Middle frontal gyrus (tissue), 1 donor: ENCODE data around the gene ARID1B.
A peak's percentile ranks its signal among the peaks of the same experiment; 100 is the strongest.
"Not testable (repeated sequence)": the region's sequence is repeated elsewhere in the genome, so short reads cannot be mapped to it uniquely, and the experiment has no call there.

Source experiments
- DNase-seq: peaks from one replicate; pipeline ENCODE4 v3.0.0-alpha.2; 2015; ENCODE audit warnings: low spot score; ENCODE audit errors: extremely low spot score

Gene ARID1B

DNA sequence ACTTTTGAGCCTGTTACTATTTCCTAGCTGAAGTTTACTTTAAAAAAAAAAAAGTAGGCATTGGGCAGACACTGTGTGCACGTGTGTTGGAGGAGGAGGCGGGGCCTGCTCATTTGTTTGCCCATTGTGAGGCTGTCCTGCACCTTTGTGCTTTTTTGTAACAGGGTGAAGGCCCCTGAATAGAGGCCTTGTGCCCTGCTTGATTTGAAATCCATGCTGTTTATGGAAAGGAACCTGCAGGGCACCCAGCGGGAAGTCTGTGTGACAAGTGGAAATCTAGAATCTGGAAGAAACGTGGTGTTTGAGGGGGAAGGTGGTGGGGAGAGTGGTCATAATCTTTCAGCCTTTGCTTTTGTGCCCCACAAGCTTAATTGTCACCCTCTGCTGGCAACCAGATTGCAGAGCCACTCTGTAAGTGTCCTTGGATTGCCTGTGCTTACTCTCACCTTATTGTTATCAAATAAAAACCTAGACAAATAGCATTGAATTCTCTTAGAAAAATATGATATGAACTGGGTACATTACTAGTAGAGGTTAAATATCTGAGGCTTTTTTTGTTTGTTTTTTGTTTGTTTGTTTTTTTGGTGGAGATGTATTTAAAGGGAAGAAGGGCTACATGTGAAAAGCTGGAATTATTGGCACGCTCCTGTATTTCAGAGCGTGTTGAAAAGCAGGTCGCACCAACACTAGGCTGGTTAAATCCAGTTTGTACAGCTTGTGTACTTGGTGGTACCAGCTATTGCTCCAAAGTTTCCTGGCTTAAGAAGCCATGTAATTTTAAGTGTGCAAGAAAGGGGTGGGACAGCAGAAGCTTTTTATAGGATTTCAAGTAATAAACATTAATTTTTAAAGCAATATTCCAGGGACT, 156.3 kb downstream of the ARID1B start:
- no peak for DNase-seq

DNA sequence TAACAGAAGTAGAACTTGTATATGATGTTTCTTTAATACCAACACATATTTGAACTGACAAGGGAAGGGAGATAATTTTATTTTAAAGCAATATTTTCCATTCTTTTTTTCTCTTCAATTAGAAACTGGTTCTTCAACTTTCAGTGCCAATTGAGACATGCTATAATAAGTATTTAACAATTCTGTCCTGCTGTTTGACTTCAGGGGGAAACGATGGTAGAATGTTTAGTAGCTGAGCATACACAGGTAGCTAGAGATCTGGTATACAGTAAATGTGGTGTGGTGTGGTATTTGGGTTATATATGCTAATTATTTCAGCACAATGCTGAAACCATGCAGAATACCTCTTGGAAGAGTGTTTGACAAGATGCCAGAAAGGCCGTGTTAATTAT, 156.9 kb downstream of the ARID1B start:
- DNase-seq = no peak

DNA sequence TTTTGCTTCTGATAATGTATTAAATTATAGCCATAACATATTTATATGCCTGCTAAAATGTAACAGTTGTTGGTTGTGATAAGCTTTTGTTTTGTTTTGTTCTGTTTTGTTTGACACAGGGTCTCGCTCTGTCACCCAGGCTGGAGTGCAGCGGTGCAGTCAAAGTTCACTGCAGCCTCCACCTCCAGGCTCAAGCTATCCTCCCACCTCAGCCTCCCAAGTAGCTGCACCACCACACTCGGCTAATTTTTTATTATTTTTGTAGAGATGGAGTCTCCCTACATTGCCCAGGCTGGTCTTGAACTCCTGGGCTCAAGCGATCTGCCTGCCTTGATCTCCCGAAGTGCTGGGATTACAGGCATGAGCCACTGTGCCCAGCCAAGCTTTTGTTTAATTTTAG, 157.8 kb downstream of the ARID1B start:
- DNase-seq = no peak

DNA sequence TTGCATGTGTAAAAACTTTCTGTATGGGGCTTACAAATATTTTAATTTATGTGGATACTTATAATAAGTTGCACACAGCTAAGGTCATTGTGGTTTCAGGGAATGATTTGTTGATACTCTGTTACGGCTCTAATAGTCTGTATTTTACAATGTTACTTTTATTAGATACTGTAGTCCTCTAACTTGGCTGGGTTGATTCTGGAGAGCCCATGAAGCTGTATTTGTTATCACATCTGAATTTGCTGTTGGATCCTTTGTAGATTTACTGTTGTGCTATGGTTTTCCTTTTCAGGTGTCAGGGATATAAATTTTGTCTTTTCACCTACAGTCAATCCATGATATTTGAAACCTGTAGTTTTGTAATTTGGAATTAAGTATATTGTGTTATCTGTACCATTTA, 161.0 kb downstream of the ARID1B start:
- DNase-seq = no peak

DNA sequence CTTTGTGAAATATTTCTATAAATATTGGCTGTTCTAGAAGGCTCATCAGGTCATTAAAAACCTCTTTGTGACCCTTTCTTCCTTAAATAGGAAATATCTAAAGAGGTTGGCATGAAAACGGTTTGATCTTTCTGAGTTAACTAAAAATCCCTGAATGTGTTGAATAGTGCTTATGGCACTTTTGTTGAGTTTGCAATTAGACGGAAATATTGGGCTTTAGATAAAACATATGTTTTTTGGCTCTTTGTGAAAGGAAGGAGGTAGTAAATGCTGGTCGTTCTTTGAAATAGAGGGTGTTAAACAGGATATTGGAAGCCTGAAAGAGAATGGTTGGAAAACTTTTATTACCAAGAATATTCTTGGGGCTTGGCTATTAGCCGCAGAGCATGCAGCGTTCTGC, 163.0 kb downstream of the ARID1B start:
- DNase-seq = no peak

DNA sequence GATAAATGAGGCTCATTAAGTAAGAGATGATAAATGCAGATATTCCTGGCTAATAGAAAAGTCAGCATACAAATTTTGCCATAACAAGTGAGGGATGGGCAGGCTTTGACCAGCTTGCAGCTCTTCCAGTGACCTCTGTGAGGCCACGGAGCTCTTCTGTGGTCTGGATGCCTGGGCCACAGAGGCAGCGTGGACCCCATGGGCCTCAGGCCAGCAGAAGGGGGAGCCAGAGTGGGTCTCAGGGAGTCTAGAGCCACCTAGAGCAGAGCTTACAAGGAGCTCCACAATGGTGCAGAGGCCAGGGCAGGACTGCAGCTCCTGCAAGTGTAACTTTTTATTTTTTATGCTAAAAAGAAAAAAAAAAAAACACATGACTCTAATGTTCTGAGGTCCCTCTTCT, 165.1 kb downstream of the ARID1B start:
- no peak for DNase-seq

DNA sequence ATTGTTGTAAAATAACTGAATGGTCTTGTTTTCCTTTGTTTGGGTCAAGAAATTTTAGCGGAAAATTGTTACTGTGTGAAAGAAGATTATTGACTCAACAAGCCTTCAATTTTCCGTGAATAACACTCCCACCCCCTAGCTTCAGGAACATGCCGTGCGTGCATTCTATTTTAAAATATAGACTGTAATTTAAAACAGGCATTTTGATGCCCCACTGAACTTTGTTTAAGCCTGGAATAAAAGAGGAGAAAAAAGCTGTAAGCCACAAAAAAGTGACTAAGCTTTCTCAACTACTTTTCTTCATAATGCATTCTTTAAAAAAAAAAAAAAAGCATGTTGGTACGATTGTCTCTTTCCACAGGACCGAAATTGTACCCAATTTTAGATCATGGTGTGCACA, 166.0 kb downstream of the ARID1B start:
- DNase-seq = no peak

DNA sequence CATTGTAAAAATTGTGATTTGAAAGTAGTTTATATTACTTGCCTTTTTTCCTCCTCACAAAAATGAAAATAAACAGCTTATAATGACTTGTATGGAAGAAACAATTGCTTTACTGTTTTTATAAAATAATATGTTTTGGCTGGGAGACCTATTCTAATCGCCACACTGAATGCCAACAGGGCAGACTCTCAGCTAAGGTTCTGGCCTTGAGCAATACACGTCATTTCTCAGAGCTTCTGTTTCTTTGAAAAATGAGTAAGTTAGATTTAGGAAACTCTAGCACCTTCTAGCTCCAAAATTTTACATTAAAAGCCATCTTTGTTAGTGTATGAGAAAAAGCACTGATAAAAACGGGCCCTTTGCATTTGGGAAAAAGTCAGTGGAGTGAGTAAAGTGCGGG, 166.6 kb downstream of the ARID1B start:
- no peak for DNase-seq

DNA sequence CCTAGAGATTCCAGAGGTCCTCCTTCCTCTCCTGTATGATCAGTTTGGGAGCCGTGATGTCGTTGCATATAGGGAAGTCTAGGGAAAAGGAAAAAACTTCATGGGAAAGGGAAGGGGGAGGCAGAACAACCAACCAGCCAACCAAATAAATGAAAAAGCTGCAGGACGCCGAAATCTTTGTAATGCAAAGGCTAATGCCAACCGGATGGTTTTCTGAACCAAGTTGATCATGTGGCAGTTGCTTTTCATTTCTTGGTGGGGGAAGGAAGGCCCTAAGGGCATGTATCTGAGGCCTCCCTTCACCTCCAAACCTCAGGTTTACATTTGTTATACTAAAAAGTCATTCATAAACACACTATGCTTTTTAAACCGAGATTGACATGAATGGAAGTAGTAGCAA, 167.2 kb downstream of the ARID1B start:
- no peak for DNase-seq

DNA sequence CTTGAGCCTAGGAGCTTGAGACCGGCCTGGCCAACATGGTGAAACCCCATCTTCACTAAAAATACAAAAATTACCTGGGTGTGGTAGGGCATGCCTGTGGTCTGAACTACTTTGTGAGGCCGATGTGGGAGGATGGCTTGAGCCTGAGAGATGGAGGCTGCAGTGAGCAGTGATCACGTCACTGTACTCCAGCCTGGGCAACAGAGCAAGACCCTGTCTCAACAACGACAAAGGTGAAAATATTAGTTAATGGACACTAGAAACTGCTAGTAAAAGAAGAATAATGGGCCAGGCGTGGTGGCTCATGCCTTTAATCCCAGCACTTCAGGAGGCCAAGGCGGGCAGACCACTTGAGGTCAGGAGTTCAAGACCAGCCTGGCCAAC, 168.6 kb downstream of the ARID1B start:
- not testable (repeated sequence) for DNase-seq

DNA sequence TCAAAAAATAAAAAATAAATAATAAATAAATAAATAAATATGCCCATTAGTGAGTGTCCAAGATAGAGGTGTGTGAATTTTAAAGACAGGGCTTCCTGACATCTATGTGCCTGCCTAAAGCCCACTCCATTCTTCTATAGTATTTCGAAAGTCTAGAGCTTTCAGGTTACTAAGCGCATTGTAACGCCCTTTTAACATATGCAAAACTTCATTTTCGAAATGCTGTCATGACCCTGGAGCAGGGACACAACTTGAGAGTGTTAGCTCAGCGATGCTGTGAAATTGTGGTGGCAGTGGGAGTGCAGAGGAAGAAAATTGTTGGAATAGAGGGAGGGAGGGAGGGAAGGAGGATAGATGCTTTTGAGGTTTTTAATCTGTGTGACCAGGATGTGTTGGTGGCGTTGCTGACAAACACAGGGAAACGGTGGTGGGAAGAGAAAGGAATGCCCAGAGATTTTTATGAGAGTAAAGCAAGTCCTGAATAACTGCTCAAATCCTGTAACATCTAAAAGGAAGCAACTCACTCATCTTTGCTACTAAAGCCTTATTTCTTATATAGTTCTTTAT, 169.3 kb downstream of the ARID1B start:
- DNase-seq = no peak

DNA sequence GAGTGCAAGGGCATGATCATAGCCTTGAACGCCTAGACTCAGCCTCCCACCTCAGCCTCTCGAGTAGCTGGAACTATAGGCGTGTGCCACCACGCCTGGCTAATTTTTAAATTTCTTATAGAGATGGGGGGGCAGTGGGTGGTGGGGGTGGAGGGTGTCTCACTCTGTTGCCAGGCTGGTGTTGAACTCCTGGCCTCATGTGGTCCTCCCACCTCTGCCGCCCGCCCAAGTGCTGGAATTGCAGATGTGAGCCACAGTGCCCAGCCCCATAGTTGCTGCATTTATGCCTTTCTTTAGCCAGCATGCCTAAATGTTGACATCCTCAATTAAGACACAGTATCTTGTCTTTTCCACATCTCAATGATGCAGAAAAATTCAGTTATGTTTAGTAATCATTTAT, 171.1 kb downstream of the ARID1B start:
- no peak for DNase-seq

DNA sequence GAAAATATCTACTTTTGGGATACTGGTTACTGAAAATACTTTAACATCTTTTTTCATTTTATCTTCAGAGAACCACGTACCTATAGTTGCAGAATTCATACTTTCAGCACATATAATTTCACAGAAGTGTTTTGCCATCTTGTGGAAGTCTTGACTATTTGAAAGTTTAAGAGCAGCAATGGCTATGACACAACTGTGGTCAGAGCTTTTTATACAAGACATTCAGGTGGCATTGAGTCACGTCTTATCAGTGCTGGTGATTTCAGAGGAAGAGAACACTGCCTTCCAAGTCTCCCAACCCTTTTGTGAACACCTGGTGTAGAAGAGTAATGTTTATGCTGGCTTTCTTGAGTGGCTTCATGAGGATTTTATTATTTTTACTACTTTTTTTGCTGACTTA, 171.6 kb downstream of the ARID1B start:
- DNase-seq = no peak

DNA sequence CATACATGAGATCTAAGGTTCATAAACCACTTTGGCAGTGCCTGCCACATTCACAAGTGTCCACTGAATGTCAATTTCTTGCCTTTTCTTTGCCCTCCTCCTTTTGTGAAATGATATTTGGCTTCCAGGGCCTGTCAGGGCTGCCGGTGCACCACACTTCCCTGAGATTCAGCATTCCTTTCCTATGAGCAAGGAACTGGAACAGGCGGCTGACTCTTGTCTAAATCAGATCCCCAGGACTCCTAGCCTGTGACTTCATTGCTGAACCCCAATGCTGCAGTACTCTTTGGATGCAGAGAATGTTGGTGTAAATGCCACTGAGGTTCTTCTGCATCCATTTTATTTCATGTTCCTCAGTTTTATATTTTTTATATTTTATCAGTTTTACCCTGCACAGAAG, 172.2 kb downstream of the ARID1B start:
- no peak for DNase-seq

DNA sequence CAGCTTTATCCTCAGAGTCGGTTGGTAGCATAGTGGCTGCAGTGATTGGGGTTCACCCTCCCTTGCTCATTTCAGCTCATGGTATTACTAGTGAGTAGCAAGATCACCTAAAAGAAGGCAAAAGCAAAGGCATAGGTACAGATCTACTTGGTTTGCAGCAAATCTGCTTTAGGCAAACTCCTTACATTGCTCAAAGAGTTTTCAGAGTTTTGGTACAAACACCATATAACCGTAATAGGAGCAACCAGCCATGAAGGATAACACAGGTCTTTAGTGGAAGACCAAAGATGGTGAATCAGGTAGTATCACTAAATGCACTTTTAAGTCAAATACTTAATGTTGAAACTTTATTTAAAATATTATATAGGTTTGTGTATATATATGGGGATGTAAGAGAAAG, 172.9 kb downstream of the ARID1B start:
- no peak for DNase-seq

DNA sequence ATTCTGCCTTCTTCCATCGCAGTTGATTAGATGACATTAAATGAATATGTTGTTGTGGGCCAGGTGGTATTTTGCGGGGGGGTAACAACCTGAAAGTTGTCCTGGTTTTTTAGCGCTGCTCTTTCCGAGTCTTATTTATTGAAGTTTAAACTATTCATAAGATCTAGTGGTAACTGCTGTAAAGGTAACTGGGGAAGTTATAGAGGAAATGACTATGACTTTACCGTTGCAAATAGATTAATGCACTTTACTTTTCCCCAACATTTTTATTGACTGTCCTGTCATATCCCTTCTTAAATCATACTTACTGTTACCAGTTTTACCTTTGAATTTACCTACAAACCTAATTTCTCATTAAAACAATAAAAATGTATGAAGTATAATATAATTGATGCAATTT, 173.4 kb downstream of the ARID1B start:
- no peak for DNase-seq

DNA sequence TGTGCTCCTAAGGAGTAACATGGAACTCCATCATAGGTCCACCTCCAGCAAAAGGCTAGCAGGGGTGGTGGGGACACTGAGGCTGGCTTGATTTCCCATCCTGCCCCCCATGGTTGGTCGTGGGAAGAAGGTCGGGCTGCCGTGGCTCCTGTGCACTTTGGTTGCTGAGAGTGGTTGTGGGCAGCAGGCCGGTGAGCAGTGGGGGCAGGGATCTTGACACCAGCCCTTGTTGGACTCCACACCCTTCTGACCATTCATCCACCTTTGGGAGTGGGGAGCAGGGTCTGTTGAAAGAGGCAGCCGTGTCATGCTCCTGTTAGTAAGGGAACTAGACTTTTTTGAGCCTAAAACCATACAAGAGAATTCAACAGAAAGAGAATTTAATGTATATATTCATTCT, 175.2 kb downstream of the ARID1B start:
- DNase-seq = no peak

DNA sequence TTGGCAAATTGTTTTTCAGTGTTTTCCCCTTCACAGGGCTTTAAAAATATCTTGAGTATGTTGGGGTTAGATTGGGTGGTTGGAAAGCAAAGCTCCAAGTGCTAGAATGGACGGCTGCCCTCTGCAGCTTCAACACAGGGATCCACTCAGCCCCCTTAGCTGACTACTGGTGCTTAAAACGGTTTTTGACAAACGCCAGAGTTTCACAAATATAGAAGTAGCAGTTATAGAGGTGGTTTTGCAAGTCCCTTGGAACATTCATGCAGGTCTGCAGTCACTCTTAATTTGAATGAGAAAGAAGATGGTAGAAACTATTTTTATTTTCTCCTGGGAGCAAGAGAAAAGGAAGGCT, 175.9 kb downstream of the ARID1B start:
- DNase-seq = no peak

DNA sequence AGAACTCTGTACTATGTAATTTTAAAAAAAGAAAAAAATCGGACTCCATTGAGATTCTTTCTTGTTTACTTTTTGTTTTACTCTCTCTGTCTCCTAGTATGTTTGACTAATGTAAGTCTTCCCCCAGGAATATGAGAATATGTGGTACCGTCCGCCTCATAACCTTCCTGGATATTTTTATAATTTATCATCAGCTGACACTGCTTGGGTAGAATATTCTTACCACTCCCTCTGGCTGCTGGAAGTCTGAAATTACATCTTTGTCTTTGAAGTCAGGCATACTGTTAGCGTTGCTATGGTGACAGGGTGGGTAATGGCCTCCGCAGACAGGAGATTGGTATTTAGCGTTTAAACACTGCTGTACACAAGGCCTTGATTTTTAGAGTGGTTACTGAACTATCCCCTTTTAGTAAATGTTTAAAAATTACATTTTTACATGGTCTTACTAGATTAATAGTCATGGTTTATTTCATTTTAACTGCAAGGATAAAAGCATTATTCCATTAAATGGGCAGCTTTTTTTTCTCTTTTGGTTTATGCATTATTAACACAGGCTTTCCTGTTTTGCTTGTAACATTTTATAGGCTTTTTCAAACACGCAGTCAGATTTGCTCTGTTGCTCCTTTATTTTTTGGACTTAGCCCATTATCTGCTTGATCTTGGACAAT, 176.4 kb downstream of the ARID1B start:
- DNase-seq = peak; percentile 40

DNA sequence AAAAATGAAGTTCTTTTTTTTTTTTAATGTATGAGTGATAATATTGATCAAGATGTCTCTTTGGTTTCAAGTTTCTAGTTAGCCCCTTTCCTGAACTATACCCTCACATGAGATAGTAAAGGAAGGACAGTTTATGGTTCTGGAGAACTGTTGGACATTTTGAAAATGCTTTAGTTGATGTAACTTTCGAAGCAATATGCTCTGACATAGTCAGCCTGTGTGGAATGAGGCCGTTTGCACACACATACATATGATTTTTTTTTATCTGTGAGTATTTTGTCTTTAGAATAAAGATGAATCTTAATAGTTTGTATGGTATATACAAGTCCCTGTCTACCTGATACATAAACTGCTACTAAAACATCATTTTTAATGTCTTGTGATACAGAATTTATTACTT, 177.0 kb downstream of the ARID1B start:
- no peak for DNase-seq

DNA sequence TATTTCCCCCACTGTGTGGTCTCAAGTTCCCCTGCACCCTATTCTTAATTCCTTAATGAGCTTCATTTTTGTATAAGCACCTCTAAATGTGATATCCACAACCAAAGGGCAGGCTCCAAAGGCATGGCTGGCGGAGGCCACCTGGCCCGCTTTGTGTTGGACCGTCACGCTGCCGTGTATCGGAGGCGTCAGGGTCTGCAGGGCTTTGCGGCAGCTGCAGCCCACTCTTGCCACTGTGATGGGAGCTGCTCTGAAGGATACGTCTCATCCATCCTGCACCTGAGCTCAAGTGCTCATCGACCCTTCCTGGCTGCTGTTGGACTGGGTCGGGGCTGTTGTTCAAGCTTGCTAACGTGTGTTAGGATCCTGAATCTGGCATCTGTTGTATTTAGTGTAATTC, 177.6 kb downstream of the ARID1B start:
- no peak for DNase-seq

DNA sequence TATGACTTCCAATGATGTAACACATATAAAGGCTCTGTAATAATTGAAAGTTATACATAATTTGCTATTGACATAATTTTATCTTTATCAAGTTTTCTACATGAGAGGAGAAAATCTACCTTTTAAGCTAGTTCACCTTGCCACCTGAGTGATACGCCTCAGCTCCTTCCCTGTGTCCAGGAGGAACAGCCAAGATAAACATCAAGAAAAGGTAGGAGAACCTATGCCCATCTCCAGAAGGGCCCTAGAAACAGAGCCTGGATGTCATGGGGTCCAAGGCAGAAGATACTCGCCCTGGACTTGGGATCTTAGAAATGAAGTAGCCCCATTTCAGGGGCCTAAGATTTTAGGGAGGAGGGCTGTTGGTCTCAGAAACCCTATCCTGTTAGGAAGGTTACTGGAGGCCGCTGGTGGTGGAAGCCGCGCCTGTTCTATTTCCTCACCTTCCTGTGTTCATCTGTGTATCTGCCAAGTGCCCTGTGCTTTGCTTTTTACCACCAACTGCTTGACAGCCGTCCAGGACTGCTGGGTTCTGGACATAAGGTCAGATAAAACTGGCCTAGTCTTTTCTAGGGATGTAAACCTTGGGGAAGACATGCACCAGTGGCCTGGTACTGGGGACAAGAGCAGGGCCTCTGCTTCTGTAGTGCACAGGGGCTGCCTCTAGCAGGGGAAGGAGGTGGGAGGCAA, 178.5 kb downstream of the ARID1B start:
- no peak for DNase-seq
